Measurements from ENCODE around the gene CHAT.

The CHAT gene

GRCh38 chr10:49598164-49598856 lies 15.5 kb upstream of the CHAT start:
- no peak for DNase-seq
- no peaks in the 10 kb centered on the region for H3K36me3 ChIP-seq
- H3K9me3 ChIP-seq: no peaks in the 10 kb centered on the region
- no peak overlapping the region for H3K4me3 ChIP-seq (ENCODE audit: low read depth, low read length)
- no peaks in the 10 kb centered on the region for H3K27me3 ChIP-seq
- peaks cover 15% of the 10 kb centered on the region for H3K4me1 ChIP-seq
- no peak for TF ChIP-seq CTCF (IDR thresholded peaks at IDR 0.05; ENCODE audit: low read depth, low read length)

GRCh38 chr10:49598986-49599385 lies 14.9 kb upstream of the CHAT start:
- Histone ChIP-seq H3K36me3 (no peaks in the 10 kb centered on the region), H3K27me3 (no peaks in the 10 kb centered on the region), H3K9me3 (no peaks in the 10 kb centered on the region), H3K4me1 (peaks cover 22% of the 10 kb centered on the region), H3K4me3 (ENCODE audit: low read depth, low read length) (no peak overlapping the region)
- DNase-seq: no peak
- no peak for TF ChIP-seq CTCF (IDR thresholded peaks at IDR 0.05; ENCODE audit: low read depth, low read length)

DNA sequence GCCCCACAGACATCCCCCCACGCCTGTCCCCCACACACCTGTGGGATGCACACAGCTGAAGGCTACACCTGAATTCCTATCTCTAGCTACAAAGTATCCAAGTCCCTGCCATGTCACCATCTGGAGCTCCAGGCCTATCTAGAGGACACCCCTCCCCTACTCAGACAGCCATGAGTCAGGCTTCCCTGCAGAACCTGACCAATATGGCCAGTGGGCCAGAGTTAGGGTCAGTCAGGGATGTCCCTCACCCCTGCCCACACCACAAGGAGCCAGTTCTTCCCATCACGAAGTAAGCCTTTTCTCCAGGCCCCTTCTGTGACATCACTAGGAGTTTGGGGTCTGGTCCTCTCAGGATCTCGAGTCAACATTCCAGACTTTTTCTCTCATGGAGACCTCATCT lies 14.3 kb upstream of the CHAT start:
- no peak for DNase-seq
- no peaks in the 10 kb centered on the region for H3K36me3 ChIP-seq
- no peaks in the 10 kb centered on the region for H3K27me3 ChIP-seq
- H3K4me1 ChIP-seq: peaks cover 22% of the 10 kb centered on the region
- TF ChIP-seq CTCF (IDR thresholded peaks at IDR 0.05; ENCODE audit: low read depth, low read length): no peak
- H3K4me3 ChIP-seq (ENCODE audit: low read depth, low read length): no peak overlapping the region
- H3K9me3 ChIP-seq: no peaks in the 10 kb centered on the region

DNA sequence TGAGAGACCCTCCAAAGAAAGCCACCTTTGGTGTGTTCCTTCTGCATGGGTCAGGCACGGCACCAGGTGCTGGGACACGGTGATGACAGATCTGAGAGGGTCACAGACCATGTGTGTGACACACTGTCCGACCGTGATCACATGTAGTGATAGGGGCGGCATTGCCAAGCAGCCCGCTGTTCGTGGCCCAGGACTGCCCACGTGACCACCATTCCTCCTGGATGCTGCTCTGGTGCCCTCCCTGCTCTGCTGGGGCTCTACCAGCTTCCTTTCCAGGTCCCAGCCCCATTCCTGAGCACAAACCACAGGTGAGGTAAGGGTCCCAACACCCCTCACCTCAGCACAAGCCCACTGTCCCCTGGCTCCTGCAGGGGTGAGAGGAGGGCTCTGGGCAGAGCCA lies 13.8 kb upstream of the CHAT start:
- H3K36me3 ChIP-seq: no peaks in the 10 kb centered on the region
- peaks cover 18% of the 10 kb centered on the region for H3K4me1 ChIP-seq
- no peaks in the 10 kb centered on the region for H3K9me3 ChIP-seq
- H3K27me3 ChIP-seq: no peaks in the 10 kb centered on the region
- DNase-seq: no peak
- TF ChIP-seq CTCF (IDR thresholded peaks at IDR 0.05; ENCODE audit: low read depth, low read length): no peak
- H3K4me3 ChIP-seq (ENCODE audit: low read depth, low read length): no peak overlapping the region

- peaks cover 22% of the 10 kb centered on the region for H3K4me1 ChIP-seq
- no peak overlapping the region for H3K4me3 ChIP-seq (ENCODE audit: low read depth, low read length)
- no peaks in the 10 kb centered on the region for H3K9me3 ChIP-seq
- no peaks in the 10 kb centered on the region for H3K27me3 ChIP-seq
- no peak for TF ChIP-seq CTCF (IDR thresholded peaks at IDR 0.05; ENCODE audit: low read depth, low read length)
- no peaks in the 10 kb centered on the region for H3K36me3 ChIP-seq
- no peak for DNase-seq
Measured at GRCh38 chr10:49600781-49601400, 12.9 kb upstream of the CHAT start.

DNA sequence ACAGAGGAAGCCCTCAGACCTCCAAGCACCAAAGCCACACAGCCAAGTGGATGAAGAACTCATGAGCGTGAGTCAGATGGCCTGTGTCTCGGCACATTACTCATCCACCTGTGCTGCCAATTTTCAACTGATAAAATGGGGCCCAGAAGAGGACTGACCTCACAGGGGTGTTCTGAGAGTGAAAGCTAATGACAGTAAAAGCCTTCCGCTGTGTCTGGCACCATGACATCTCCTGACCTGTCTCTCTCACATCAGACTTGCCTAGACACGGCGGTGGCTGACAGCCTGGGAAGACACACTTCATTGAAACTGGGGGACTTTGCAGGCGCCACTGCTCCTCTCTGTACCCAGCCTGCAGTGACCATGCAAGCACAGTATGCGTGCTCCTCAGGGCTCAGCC lies 12.0 kb upstream of the CHAT start:
- Histone ChIP-seq H3K4me3 (ENCODE audit: low read depth, low read length) (no peak overlapping the region), H3K27me3 (no peaks in the 10 kb centered on the region), H3K4me1 (peaks cover 18% of the 10 kb centered on the region), H3K9me3 (no peaks in the 10 kb centered on the region), H3K36me3 (no peaks in the 10 kb centered on the region)
- DNase-seq: no peak
- TF ChIP-seq CTCF (IDR thresholded peaks at IDR 0.05; ENCODE audit: low read depth, low read length): no peak
